GM12874 (cell line): Measurements from ENCODE around the gene SPOCD1.

Experiments
- CTCF ChIP-seq: IDR thresholded peaks from 2 replicates; pipeline ENCODE4 v1.5.1; 2011; ENCODE audit warnings: low read depth, mild to moderate bottlenecking, control low read depth, low read length, moderate library complexity; ENCODE audit not compliant: insufficient read depth

The SPOCD1 gene

DNA sequence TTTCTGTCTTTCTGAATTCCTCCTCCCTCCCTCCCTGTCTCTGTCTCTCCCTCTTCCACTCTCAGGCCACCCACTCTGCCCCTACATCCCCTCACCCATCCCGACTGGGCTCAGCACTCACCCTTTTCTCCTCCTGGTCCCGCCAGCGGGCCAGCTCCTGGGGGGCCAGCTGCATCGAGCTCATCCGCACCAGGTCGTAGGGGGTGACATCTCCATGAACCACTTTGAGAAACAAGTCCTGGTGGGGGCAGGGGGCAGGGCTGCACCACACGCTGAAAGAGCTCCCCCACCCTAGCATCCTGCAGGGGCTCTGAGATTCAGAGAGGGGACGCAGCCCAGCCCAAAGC lies 17.8 kb downstream of the SPOCD1 start:
- no peak for TF ChIP-seq CTCF

GRCh38 chr1:31797216-31797615 lies 18.6 kb downstream of the SPOCD1 start:
- no peak for TF ChIP-seq CTCF

GRCh38 chr1:31796707-31797106 lies 19.1 kb downstream of the SPOCD1 start:
- TF ChIP-seq CTCF, result no peak

GRCh38 chr1:31795801-31796621 lies 19.8 kb downstream of the SPOCD1 start:
- no peak for TF ChIP-seq CTCF

GRCh38 chr1:31795096-31795675 lies 20.6 kb downstream of the SPOCD1 start:
- no peak for TF ChIP-seq CTCF

- no peak for TF ChIP-seq CTCF
Observed at GRCh38 chr1:31793586-31794285, 22.1 kb downstream of the SPOCD1 start.

DNA sequence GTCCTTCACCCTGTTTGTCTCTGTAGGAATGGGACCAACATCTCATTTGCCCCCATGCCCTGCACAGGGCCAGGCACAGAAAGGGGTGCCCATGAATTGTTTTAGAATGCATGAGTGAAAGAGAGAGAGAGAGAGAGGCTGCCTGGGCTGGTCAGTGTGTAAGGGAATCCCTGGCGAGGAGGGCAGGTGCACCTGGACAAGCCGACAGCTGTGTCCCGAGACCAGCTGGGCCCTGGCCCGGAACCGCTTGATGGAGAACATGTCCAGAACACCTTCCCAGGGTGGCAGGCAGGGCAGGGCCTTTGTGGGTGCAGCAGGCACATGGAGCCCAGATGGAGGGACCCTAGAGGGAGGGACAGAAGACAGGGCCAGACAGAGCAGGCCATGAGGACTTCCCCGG lies 22.7 kb downstream of the SPOCD1 start:
- TF ChIP-seq CTCF, result no peak
